Measurements from ENCODE around the gene CDH4. TPM values are rescaled to one million over a fixed set of nuclear protein-coding genes. Genes with fewer than 3 reads are reported as not detected.

CDH4 gene
- total and polyA plus RNA-seq, 9 of the 15 experiments (the other 6 are each of a cell fraction or from before 2014, with no cell fraction given) = 0.04 TPM; not detected in 8

- Histone ChIP-seq H2AFZ (ENCODE audit: low read depth, low read length) (no peak overlapping the region), H3K27ac (ENCODE audit: extremely low read depth, low read depth, low read length) (no peak overlapping the region), H3K36me3 (ENCODE audit: control insufficient read depth, insufficient read depth, low read length) (no peaks in the 10 kb centered on the region), H3K4me3 (no peak overlapping the region), H3K27me3 (ENCODE audit: control insufficient read depth in 2 of 2, insufficient read depth in 2 of 2, low read length in 2 of 2) (no peaks in the 10 kb centered on the region; a peak in 1 of 5 replicates), H3K4me1 (replicated peaks in 1 of 2; ENCODE audit: control insufficient read depth in 2 of 2, insufficient read depth in 2 of 2, low read length in 2 of 2) (no peaks in the 10 kb centered on the region), H3K9me1 (ENCODE audit: control insufficient read depth, insufficient read depth, low read length) (no peaks in the 10 kb centered on the region), H4K20me1 (replicated peaks; ENCODE audit: control insufficient read depth, insufficient read depth, low read length) (no peaks in the 10 kb centered on the region), H3K9me3 (replicated peaks; ENCODE audit: control insufficient read depth, insufficient read depth, low read depth, low read length) (no peaks in the 10 kb centered on the region), H3K79me2 (ENCODE audit: control insufficient read depth, insufficient read depth, low read length) (no peaks in the 10 kb centered on the region), H3K9ac (ENCODE audit: insufficient read depth in 1 of 2, low read depth in 2 of 2, low read length in 2 of 2) (no peak overlapping the region), H3K4me2 (ENCODE audit: insufficient read depth, low read length) (no peak overlapping the region)
- intact Hi-C loops (cut with micrococcal nuclease) (no loop called here), in situ Hi-C loops (cut with MboI) (no loop called here)
- ATAC-seq (no peak), DNase-seq (ENCODE audit: extremely low read depth in 1 of 4, low spot score in 3 of 4) (no peak), FAIRE-seq (no peak)
- no TSS peak for BruUV-seq (replicated peaks)
- POLR2A ChIA-PET = no interaction called here
- CTCF ChIA-PET (ENCODE audit: low intra/inter-chr PET ratio) = no interaction called here
- WGBS (ENCODE audit: insufficient coverage, low coverage, missing lambda C conversion rate) = under 1% methylated on average over 9 of the region's 9 CpGs
- no peak for TF ChIP-seq E2F6 (IDR thresholded peaks at IDR 0.05; ENCODE audit: borderline replicate concordance in 1 of 2, extremely low read depth in 1 of 2, insufficient read depth in 1 of 2, insufficient read length in 1 of 2, low read depth in 1 of 2, low read length in 1 of 2, poor library complexity in 1 of 2, severe bottlenecking in 1 of 2)
- no peak for TF ChIP-seq ZBTB43 (CRISPR knock-in tag; IDR thresholded peaks at IDR 0.05)
- no peak for TF ChIP-seq E2F3 (CRISPR knock-in tag; IDR thresholded peaks at IDR 0.05)
- TF ChIP-seq SMAD4 (CRISPR knock-in tag; conservative IDR thresholded peaks at IDR 0.05) = no peak
- TF ChIP-seq ZNF57 (CRISPR knock-in tag; IDR thresholded peaks at IDR 0.05) = no peak
- TF ChIP-seq FOXK2 (conservative IDR thresholded peaks at IDR 0.05 in 1 of 2, IDR thresholded peaks at IDR 0.05 in 1 of 2; ENCODE audit: low read depth in 2 of 2) = no peak
- no peak for TF ChIP-seq CC2D1A (IDR thresholded peaks at IDR 0.05)
- no peak for TF ChIP-seq LEF1 (IDR thresholded peaks at IDR 0.05)
- no peak for TF ChIP-seq U2AF1 (optimal IDR thresholded peaks at IDR 0.05; ENCODE audit: low read depth, low read length)
- TF ChIP-seq ZNF77 (CRISPR knock-in tag; IDR thresholded peaks at IDR 0.05) = no peak
- no peak for TF ChIP-seq CBFA2T2 (conservative IDR thresholded peaks at IDR 0.05)
- TF ChIP-seq ATF7 (IDR thresholded peaks at IDR 0.05) = no peak
- no peak for TF ChIP-seq PRDM10 (IDR thresholded peaks at IDR 0.05; ENCODE audit: partially characterized antibody)
- no peak for TF ChIP-seq EP400 (IDR thresholded peaks at IDR 0.05)
- no peak for TF ChIP-seq BACH1 (tag; IDR thresholded peaks at IDR 0.05)
- no peak for TF ChIP-seq NR2C2 (CRISPR knock-in tag; IDR thresholded peaks at IDR 0.05)
- TF ChIP-seq NR2C2 (tag; IDR thresholded peaks at IDR 0.05) = no peak
Observed at GRCh38 chr20:61464307-61465303, 212.5 kb downstream of the CDH4 start.
